GM23338 (cell line): ENCODE results near the gene FRMPD1. TPM values are rescaled to one million over a fixed set of nuclear protein-coding genes. Genes with fewer than 3 reads are reported as not detected.

Source experiments
- ATAC-seq: fragments of 200-7000 bp; cut with Tn5 transposase; 3 replicates; pipeline ENCODE4 v1.9.1; 2020
- DNase-seq: peaks from one replicate; pipeline ENCODE4 v3.0.0-alpha.2; 2015; ENCODE audit warnings: low spot score
- H2AFZ ChIP-seq: fragments of 200-600 bp; sonication (generic); 2 replicates; pipeline ENCODE4 v1.8.0; 2016; ENCODE audit warnings: antibody characterized with exemption, mild to moderate bottlenecking, moderate library complexity
- H3F3A ChIP-seq: fragments of 200-600 bp; sonication (generic); replicated peaks from 2 replicates; pipeline ENCODE4 v1.8.0; 2017; ENCODE audit warnings: antibody characterized with exemption, mixed run types, low read depth
- H3K27ac ChIP-seq: fragments of 200-600 bp; sonication (generic); 2 replicates; pipeline ENCODE4 v1.6.1; 2016; ENCODE audit warnings: low read depth
- H3K27me3 ChIP-seq: fragments of 200-600 bp; sonication (generic); 2 replicates; pipeline ENCODE4 v1.8.0; 2016; ENCODE audit warnings: mild to moderate bottlenecking, mixed run types, moderate library complexity; ENCODE audit not compliant: insufficient read depth
- H3K36me3 ChIP-seq: fragments of 200-600 bp; sonication (generic); 2 replicates; pipeline ENCODE4 v1.8.0; 2016; ENCODE audit warnings: mild to moderate bottlenecking; ENCODE audit not compliant: insufficient read depth
- H3K4me1 ChIP-seq: fragments of 200-600 bp; sonication (generic); 2 replicates; pipeline ENCODE4 v1.8.0; 2016; ENCODE audit warnings: mild to moderate bottlenecking, moderate library complexity; ENCODE audit not compliant: insufficient read depth
- H3K4me2 ChIP-seq: fragments of 200-600 bp; sonication (generic); 2 replicates; pipeline ENCODE4 v1.7.1; 2017; ENCODE audit warnings: mixed run types
- H3K4me3 ChIP-seq: fragments of 200-600 bp; sonication (generic); 2 replicates; pipeline ENCODE4 v1.6.1; 2016; ENCODE audit warnings: mixed run types
- H3K79me2 ChIP-seq: fragments of 200-600 bp; sonication (generic); replicated peaks from 2 replicates; pipeline ENCODE4 v1.8.0; 2017; ENCODE audit warnings: mild to moderate bottlenecking; ENCODE audit not compliant: insufficient read depth
- H3K9me2 ChIP-seq: fragments of 200-600 bp; sonication (generic); 2 replicates; pipeline ENCODE4 v1.8.0; 2017; ENCODE audit not compliant: insufficient read depth
- H4K20me1 ChIP-seq: fragments of 200-600 bp; sonication (generic); replicated peaks from 2 replicates; pipeline ENCODE4 v1.8.0; 2017; ENCODE audit warnings: mild to moderate bottlenecking; ENCODE audit not compliant: insufficient read depth
- H3K27ac Mint-ChIP-seq: 2 replicates; pipeline ENCODE4 v1.8.0; 2020; ENCODE audit warnings: inconsistent platforms, mild to moderate bottlenecking, moderate library complexity, mixed read lengths
- H3K27me3 Mint-ChIP-seq: 3 replicates; pipeline ENCODE4 v1.8.0; 2022; ENCODE audit warnings: low read depth, mild to moderate bottlenecking, moderate library complexity, mixed read lengths, inconsistent platforms; ENCODE audit not compliant: insufficient read depth, poor library complexity
- H3K36me3 Mint-ChIP-seq: 3 replicates; pipeline ENCODE4 v1.8.0; 2021; ENCODE audit warnings: low read depth, mild to moderate bottlenecking, inconsistent platforms, moderate library complexity, mixed read lengths
- H3K4me1 Mint-ChIP-seq: 3 replicates; pipeline ENCODE4 v1.8.0; 2020; ENCODE audit warnings: mild to moderate bottlenecking, inconsistent platforms, mixed read lengths
- H3K4me3 Mint-ChIP-seq: 3 replicates; pipeline ENCODE4 v1.8.0; 2021; ENCODE audit warnings: moderate library complexity, mild to moderate bottlenecking, inconsistent platforms, mixed read lengths
- H3K9me3 Mint-ChIP-seq: 3 replicates; pipeline ENCODE4 v1.8.0; 2020; ENCODE audit warnings: moderate library complexity, mild to moderate bottlenecking, inconsistent platforms, mixed read lengths
- CREB1 ChIP-seq: fragments of 250-450 bp; sonication (Bioruptor Pico); IDR thresholded peaks from 2 replicates; pipeline ENCODE4 v1.5.0; 2020; ENCODE audit warnings: low read depth, mild to moderate bottlenecking, moderate library complexity
- EZH2 ChIP-seq: fragments of 200-600 bp; sonication (generic); IDR thresholded peaks from one replicate; pipeline ENCODE4 v1.8.0; 2017; ENCODE audit warnings: antibody characterized with exemption, mild to moderate bottlenecking, low read depth; ENCODE audit not compliant: unreplicated experiment
- NANOG ChIP-seq: IDR thresholded peaks from 2 replicates; pipeline ENCODE4 v1.6.1; 2016; ENCODE audit warnings: antibody characterized with exemption, borderline replicate concordance
- STAT1 ChIP-seq: IDR thresholded peaks from one replicate; pipeline ENCODE4 v1.6.1; 2016; ENCODE audit warnings: antibody characterized with exemption; ENCODE audit not compliant: unreplicated experiment
- ZNF114 ChIP-seq: fragments of 250-450 bp; sonication (Bioruptor Pico); IDR thresholded peaks from 2 replicates; pipeline ENCODE4 v1.5.0; 2020; ENCODE audit warnings: mild to moderate bottlenecking, moderate library complexity
- polyA plus RNA-seq: library from polyadenylated mRNA; unstranded; fragments of >200 nt; fragmentation: Nextera tagmentation; extraction: Ambion mirVana; gene quantifications from 2 replicates; pipeline ENCODE4 v1.2.1, GENCODE V29; 2016
- total RNA-seq: library from RNA; depleted of rRNA; stranded (reverse); fragments of >200 nt; shearing (Covaris generic); gene quantifications from 2 replicates; pipeline ENCODE4 v1.2.3, GENCODE V29; 2014
- TF ChIP-seq, protein P1 (sequence below): IDR thresholded peaks from one replicate; pipeline ENCODE4 v1.6.1; 2018; ENCODE audit warnings: antibody characterized with exemption; ENCODE audit not compliant: unreplicated experiment
- TF ChIP-seq, protein P2 (sequence below): IDR thresholded peaks from 2 replicates; pipeline ENCODE4 v1.6.1; 2016; ENCODE audit warnings: antibody characterized with exemption
- TF ChIP-seq, protein P3 (sequence below), 2 experiments: fragments of 200-600 bp in 1 of 2; sonication (generic) in 1 of 2; conservative IDR thresholded peaks; 2 replicates each; pipeline versions ENCODE4 v1.5.1 to v1.6.1; 2016 to 2017; ENCODE audit warnings: antibody characterized with exemption in 2 of 2, low read depth in 2 of 2, mild to moderate bottlenecking in 2 of 2, moderate library complexity in 1 of 2

Gene FRMPD1
- total and polyA plus RNA-seq, 2 experiments from 2014 or later = 0.23 to 0.63 TPM

DNA sequence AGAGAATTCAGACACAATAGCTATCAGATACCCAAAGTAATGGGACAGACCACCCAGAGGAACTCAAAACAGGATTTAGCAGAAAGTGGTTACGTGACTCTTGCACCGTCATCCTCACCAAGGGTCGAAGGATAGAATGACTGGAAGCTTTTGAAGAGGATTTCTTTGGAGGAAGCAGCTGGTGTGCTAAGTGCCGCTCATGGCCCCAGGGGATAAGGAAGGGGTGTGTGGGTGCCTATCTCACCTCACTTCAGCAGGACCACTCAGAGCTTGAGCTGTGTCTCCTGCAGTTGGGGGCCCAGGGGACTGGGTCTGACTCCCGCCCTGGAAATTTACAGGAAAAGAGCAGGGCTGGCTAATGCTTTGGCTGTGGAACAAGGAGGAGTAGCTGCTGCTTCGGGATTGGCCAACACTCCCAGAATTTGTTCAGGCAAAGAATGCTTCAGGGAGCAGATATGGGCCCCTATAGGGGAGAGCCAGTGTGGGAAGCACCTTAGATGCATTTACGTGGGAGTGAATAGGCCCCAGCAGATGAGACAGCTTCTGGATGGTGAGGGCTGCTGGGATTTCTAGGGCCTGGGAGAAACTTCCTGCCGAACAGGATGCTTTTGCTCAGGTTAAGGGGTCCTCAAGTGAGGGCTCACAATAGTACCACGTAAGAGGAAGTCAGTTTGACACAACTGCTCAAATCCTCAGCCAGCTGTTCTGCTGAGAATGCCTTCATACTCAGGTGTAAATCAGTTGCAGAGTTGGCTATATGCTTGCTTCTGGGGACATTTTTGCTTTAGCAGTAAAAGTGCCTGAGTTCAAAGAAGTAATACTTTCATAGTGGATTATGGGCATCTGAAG is 29.3 kb upstream of the FRMPD1 start (continued):
- TF ChIP-seq, protein P1, sequence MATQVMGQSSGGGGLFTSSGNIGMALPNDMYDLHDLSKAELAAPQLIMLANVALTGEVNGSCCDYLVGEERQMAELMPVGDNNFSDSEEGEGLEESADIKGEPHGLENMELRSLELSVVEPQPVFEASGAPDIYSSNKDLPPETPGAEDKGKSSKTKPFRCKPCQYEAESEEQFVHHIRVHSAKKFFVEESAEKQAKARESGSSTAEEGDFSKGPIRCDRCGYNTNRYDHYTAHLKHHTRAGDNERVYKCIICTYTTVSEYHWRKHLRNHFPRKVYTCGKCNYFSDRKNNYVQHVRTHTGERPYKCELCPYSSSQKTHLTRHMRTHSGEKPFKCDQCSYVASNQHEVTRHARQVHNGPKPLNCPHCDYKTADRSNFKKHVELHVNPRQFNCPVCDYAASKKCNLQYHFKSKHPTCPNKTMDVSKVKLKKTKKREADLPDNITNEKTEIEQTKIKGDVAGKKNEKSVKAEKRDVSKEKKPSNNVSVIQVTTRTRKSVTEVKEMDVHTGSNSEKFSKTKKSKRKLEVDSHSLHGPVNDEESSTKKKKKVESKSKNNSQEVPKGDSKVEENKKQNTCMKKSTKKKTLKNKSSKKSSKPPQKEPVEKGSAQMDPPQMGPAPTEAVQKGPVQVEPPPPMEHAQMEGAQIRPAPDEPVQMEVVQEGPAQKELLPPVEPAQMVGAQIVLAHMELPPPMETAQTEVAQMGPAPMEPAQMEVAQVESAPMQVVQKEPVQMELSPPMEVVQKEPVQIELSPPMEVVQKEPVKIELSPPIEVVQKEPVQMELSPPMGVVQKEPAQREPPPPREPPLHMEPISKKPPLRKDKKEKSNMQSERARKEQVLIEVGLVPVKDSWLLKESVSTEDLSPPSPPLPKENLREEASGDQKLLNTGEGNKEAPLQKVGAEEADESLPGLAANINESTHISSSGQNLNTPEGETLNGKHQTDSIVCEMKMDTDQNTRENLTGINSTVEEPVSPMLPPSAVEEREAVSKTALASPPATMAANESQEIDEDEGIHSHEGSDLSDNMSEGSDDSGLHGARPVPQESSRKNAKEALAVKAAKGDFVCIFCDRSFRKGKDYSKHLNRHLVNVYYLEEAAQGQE = no peak
- TF ChIP-seq STAT1 (no peak), EZH2 (no peak)
- TF ChIP-seq, protein P2, sequence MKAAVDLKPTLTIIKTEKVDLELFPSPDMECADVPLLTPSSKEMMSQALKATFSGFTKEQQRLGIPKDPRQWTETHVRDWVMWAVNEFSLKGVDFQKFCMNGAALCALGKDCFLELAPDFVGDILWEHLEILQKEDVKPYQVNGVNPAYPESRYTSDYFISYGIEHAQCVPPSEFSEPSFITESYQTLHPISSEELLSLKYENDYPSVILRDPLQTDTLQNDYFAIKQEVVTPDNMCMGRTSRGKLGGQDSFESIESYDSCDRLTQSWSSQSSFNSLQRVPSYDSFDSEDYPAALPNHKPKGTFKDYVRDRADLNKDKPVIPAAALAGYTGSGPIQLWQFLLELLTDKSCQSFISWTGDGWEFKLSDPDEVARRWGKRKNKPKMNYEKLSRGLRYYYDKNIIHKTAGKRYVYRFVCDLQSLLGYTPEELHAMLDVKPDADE = no peak
- TF ChIP-seq, protein P3, sequence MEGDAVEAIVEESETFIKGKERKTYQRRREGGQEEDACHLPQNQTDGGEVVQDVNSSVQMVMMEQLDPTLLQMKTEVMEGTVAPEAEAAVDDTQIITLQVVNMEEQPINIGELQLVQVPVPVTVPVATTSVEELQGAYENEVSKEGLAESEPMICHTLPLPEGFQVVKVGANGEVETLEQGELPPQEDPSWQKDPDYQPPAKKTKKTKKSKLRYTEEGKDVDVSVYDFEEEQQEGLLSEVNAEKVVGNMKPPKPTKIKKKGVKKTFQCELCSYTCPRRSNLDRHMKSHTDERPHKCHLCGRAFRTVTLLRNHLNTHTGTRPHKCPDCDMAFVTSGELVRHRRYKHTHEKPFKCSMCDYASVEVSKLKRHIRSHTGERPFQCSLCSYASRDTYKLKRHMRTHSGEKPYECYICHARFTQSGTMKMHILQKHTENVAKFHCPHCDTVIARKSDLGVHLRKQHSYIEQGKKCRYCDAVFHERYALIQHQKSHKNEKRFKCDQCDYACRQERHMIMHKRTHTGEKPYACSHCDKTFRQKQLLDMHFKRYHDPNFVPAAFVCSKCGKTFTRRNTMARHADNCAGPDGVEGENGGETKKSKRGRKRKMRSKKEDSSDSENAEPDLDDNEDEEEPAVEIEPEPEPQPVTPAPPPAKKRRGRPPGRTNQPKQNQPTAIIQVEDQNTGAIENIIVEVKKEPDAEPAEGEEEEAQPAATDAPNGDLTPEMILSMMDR (conservative IDR thresholded peaks at IDR 0.05; ENCODE audit: low read depth in 2 of 2) = no peak

DNA sequence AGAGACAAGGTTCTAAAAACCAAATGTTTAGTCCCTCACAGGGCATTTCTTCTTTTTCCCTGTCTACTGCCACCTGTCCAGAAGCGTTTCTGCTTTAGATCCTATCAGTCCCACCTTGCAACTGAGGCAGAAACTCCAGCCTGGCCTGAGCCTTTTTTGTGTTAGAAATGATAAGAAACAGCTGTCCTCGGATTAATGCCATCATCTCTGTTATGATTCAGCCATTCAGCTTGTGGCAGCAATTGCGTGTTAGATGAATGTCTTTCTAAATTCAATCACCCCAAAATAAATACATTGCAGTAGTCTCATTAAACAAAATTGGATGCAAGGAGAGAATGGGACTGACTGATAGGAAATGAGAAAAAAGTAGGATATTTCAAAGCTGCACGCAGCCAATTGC is 28.3 kb upstream of the FRMPD1 start:
- Histone ChIP-seq H3K4me1 (peaks cover 15% of the 10 kb centered on the region), H3K27ac (no peak overlapping the region), H2AFZ (0 out of 2 replicates have a peak overlapping the region, but pooled peaks have one; percentile 56), H3K27me3 (no peaks in the 10 kb centered on the region), H4K20me1 (no peaks in the 10 kb centered on the region), H3K79me2 (no peaks in the 10 kb centered on the region), H3F3A (no peaks in the 10 kb centered on the region), H3K4me3 (no peak overlapping the region), H3K4me2 (no peak overlapping the region), H3K36me3 (no peaks in the 10 kb centered on the region), H3K9me2 (no peaks in the 10 kb centered on the region)
- TF ChIP-seq ZNF114 (CRISPR knock-in tag) (no peak), CREB1 (CRISPR knock-in tag) (no peak), STAT1 (no peak), NANOG (no peak)
- TF ChIP-seq, protein P2 = no peak
- H3K27ac Mint-ChIP-seq = no peak overlapping the region
- H3K4me1 Mint-ChIP-seq = peaks cover 30% of the 10 kb centered on the region
- H3K9me3 Mint-ChIP-seq = no peaks in the 10 kb centered on the region
- no peaks in the 10 kb centered on the region for H3K36me3 Mint-ChIP-seq
- no peak for ATAC-seq
- no peaks in the 10 kb centered on the region for H3K27me3 Mint-ChIP-seq
- DNase-seq = no peak
- no peak overlapping the region for H3K4me3 Mint-ChIP-seq
